SK-N-SH (cell line): ENCODE data around the gene SMKR1. TPM values are rescaled to one million over a fixed set of nuclear protein-coding genes. Genes with fewer than 3 reads are reported as not detected.

ENCODE experiments used
- CTCF ChIA-PET: fragments of 300-600, 350-600 bp; formaldehyde crosslinking; extraction: SDS; loops from one replicate; lab custom pipeline; 2021; lab: Yijun Ruan, JAX
- POLR2A ChIA-PET: fragments of 350-600 bp; sonication (Branson Sonifier 250); formaldehyde crosslinking; extraction: SDS; loops from one replicate; lab custom pipeline; 2020; ENCODE audit warnings: antibody characterized with exemption, inconsistent platforms; lab: Yijun Ruan, JAX
- DNase-seq: peaks from one replicate; pipeline ENCODE4 v3.0.0; 2012
- H2AFZ ChIP-seq: fragments of 200-600 bp; sonication (generic); 2 replicates; pipeline ENCODE4 v1.8.1; 2016; ENCODE audit warnings: antibody characterized with exemption, mild to moderate bottlenecking, low read depth
- H3F3A ChIP-seq: fragments of 200-600 bp; sonication (generic); replicated peaks from 2 replicates; pipeline ENCODE3; 2016; ENCODE audit warnings: antibody characterized with exemption, mild to moderate bottlenecking; ENCODE audit not compliant: insufficient read depth
- H3K27ac ChIP-seq, 2 experiments: fragments of 200-500 bp in 1 of 2; fragments of 200-600 bp in 1 of 2; sonication (Bioruptor generic) in 1 of 2; sonication (generic), shearing (Covaris generic) in 1 of 2; 2 replicates each; pipeline versions ENCODE4 v1.5.1 to v1.6.1; 2014 to 2016; ENCODE audit warnings: low read depth in 2 of 2, inconsistent platforms in 1 of 2, low read length in 1 of 2, mild to moderate bottlenecking in 1 of 2, mixed read lengths in 1 of 2
- H3K27me3 ChIP-seq: fragments of 200-600 bp; sonication (generic), shearing (Covaris generic); 2 replicates; pipeline ENCODE4 v1.6.1; 2016; ENCODE audit warnings: mixed run types; ENCODE audit not compliant: insufficient read depth
- H3K36me3 ChIP-seq, 2 experiments: fragments of 200-500 bp in 1 of 2; fragments of 200-600 bp in 1 of 2; sonication (Bioruptor generic) in 1 of 2; sonication (generic) in 1 of 2; replicated peaks in 1 of 2; 2 replicates each; pipeline versions ENCODE3 to v1.5.1; 2014 to 2016; ENCODE audit warnings: low read length in 1 of 2, mild to moderate bottlenecking in 1 of 2; ENCODE audit not compliant: insufficient read depth in 2 of 2, control insufficient read depth in 1 of 2
- H3K4me1 ChIP-seq, 2 experiments: fragments of 200-500 bp in 1 of 2; fragments of 200-600 bp in 1 of 2; sonication (Bioruptor generic) in 1 of 2; sonication (generic), shearing (Covaris generic) in 1 of 2; 2 replicates each; pipeline versions ENCODE4 v1.5.1 to v1.6.1; 2014 to 2016; ENCODE audit warnings: low read depth in 1 of 2, low read length in 1 of 2, mixed run types in 1 of 2; ENCODE audit not compliant: insufficient read depth in 2 of 2, control insufficient read depth in 1 of 2
- H3K4me2 ChIP-seq: fragments of 200-600 bp; sonication (generic), shearing (Covaris generic); 2 replicates; pipeline ENCODE4 v1.6.1; 2017; ENCODE audit warnings: mixed run types
- H3K4me3 ChIP-seq, 2 experiments: fragments of 200-500 bp in 1 of 2; fragments of 200-600 bp in 1 of 2; sonication (Bioruptor generic) in 1 of 2; sonication (generic), shearing (Covaris generic) in 1 of 2; 2 replicates each; pipeline versions ENCODE4 v1.5.1 to v1.8.1; 2014 to 2016; ENCODE audit warnings: low read depth in 2 of 2, inconsistent platforms in 1 of 2, low read length in 1 of 2, mild to moderate bottlenecking in 1 of 2, mixed read lengths in 1 of 2, moderate library complexity in 1 of 2
- H3K79me2 ChIP-seq: fragments of 200-600 bp; sonication (generic); 2 replicates; pipeline ENCODE4 v1.8.1; 2017; ENCODE audit warnings: mild to moderate bottlenecking; ENCODE audit not compliant: insufficient read depth
- H3K9ac ChIP-seq: fragments of 200-600 bp; sonication (generic); 2 replicates; pipeline ENCODE4 v1.6.1; 2017; ENCODE audit warnings: mixed run types
- H3K9me2 ChIP-seq: fragments of 200-600 bp; sonication (generic); 2 replicates; pipeline ENCODE4 v1.6.1; 2017; ENCODE audit warnings: mixed run types
- H3K9me3 ChIP-seq: fragments of 200-600 bp; sonication (generic); 2 replicates; pipeline ENCODE4 v1.6.1; 2017; ENCODE audit warnings: mixed run types, mild to moderate bottlenecking, moderate library complexity
- H4K20me1 ChIP-seq: fragments of 200-600 bp; sonication (generic); 2 replicates; pipeline ENCODE4 v1.6.1; 2017; ENCODE audit warnings: mild to moderate bottlenecking, mixed run types; ENCODE audit not compliant: insufficient read depth
- CHD2 ChIP-seq: fragments of 150-350 bp; IDR thresholded peaks from 2 replicates; pipeline ENCODE4 v1.6.1; 2018; ENCODE audit warnings: low read length; ENCODE audit not compliant: partially characterized antibody
- EP300 ChIP-seq, 2 experiments: IDR thresholded peaks; 2 replicates each; pipeline versions ENCODE4 v1.4.0 to v1.6.1; 2012; ENCODE audit warnings: borderline replicate concordance in 1 of 2, low read depth in 1 of 2, low read length in 1 of 2
- EZH2phosphoT487 ChIP-seq: fragments of 200-600 bp; sonication (generic); IDR thresholded peaks from 2 replicates; pipeline ENCODE4 v1.6.1; 2017; ENCODE audit warnings: low read depth, mixed run types, mild to moderate bottlenecking, antibody characterized with exemption, moderate library complexity, borderline replicate concordance
- FOXJ3 ChIP-seq: sonication (generic); formaldehyde crosslinking; IDR thresholded peaks from 2 replicates; pipeline ENCODE4 v1.5.1; 2020; ENCODE audit warnings: mild to moderate bottlenecking, missing genetic modification reagents
- JUND ChIP-seq: IDR thresholded peaks from 2 replicates; pipeline ENCODE4 v1.4.0; 2012
- NFIC ChIP-seq: IDR thresholded peaks from 2 replicates; pipeline ENCODE4 v1.4.0; 2012; ENCODE audit warnings: borderline replicate concordance
- NRF1 ChIP-seq: IDR thresholded peaks from 2 replicates; pipeline ENCODE4 v1.6.1; 2012; ENCODE audit warnings: low read depth, mild to moderate bottlenecking, low read length
- POLR2AphosphoS5 ChIP-seq: IDR thresholded peaks from 2 replicates; pipeline ENCODE4 v1.6.1; 2012; ENCODE audit warnings: low read depth, low read length
- RAD21 ChIP-seq: IDR thresholded peaks from 2 replicates; pipeline ENCODE4 v1.6.1; 2012; ENCODE audit warnings: mild to moderate bottlenecking, low read length
- RXRA ChIP-seq: IDR thresholded peaks from 2 replicates; pipeline ENCODE4 v1.4.0; 2012; ENCODE audit warnings: low read depth, mild to moderate bottlenecking, borderline replicate concordance
- SIN3A ChIP-seq: IDR thresholded peaks from 2 replicates; pipeline ENCODE4 v1.6.1; 2012; ENCODE audit warnings: low read depth, mild to moderate bottlenecking, low read length, moderate library complexity, borderline replicate concordance
- SMC3 ChIP-seq: IDR thresholded peaks from 2 replicates; pipeline ENCODE4 v1.6.1; 2012; ENCODE audit warnings: low read depth, low read length, improper control_type of control experiment
- TCF12 ChIP-seq: IDR thresholded peaks from 2 replicates; pipeline ENCODE4 v1.4.0; 2012
- YY1 ChIP-seq: IDR thresholded peaks from 2 replicates; pipeline ENCODE4 v1.4.0; 2012; ENCODE audit warnings: low read depth, mild to moderate bottlenecking
- WGBS: methylation state at CpG from one replicate; pipeline ENCODE4 v1.1.6; 2017; ENCODE audit warnings: low lambda C conversion rate; 5-methylcytosine and 5-hydroxymethylcytosine counted together
- polyA plus RNA-seq, 3 experiments: library from polyadenylated mRNA; depleted of rRNA; stranded (reverse); fragments of >200 nt; gene quantifications; 2 replicates each; pipeline ENCODE4 v1.2.3, GENCODE V29; 2012
- TF ChIP-seq, protein P1 (sequence below): IDR thresholded peaks from 2 replicates; pipeline ENCODE4 v1.4.0; 2012; ENCODE audit warnings: low read depth
- TF ChIP-seq, protein P2 (sequence below): fragments of 150-350 bp; IDR thresholded peaks from 2 replicates; pipeline ENCODE4 v1.6.1; 2016; ENCODE audit warnings: mild to moderate bottlenecking, low read depth, low read length
- TF ChIP-seq, protein P3 (sequence below): IDR thresholded peaks from 2 replicates; pipeline ENCODE4; 2012
- TF ChIP-seq, protein P4 (sequence below): fragments of 200-600 bp; sonication (generic); IDR thresholded peaks from 2 replicates; pipeline ENCODE4 v1.6.1; 2017; ENCODE audit warnings: antibody characterized with exemption, mild to moderate bottlenecking, moderate library complexity

SMKR1 gene
- polyA plus RNA-seq, 1 of the 3 experiments (the other 2 are of a cell fraction), result 8.1 TPM

DNA sequence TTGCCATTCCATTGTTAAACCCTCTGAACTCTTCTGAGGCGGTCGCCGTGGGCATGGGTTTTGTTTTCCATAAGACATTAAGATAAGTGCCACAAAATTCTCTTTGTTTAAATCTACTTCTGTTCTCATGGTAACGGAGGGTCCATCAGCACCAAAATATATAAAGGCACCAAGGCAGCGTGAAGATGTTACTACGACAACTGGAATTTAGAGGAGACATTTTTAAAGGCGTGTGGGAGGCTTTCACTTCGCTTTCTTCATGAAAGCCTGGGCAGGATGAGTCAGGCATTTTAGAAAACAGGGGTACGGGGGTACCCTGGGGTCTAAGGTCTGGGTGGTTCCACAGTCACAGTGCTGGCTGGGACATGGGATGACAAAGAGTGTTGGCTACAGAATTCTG, 34.0 kb downstream of the SMKR1 start:
- Histone ChIP-seq H2AFZ (no peak overlapping the region), H3K4me3 (no peak overlapping the region), H3K27me3 (no peaks in the 10 kb centered on the region), H3K79me2 (no peaks in the 10 kb centered on the region), H3K9ac (no peak overlapping the region), H3F3A (no peaks in the 10 kb centered on the region), H3K36me3 (no peaks in the 10 kb centered on the region), H4K20me1 (no peaks in the 10 kb centered on the region), H3K4me1 (no peaks in the 10 kb centered on the region), H3K27ac (no peak overlapping the region), H3K9me2 (no peaks in the 10 kb centered on the region), H3K9me3 (no peaks in the 10 kb centered on the region), H3K4me2 (no peak overlapping the region)
- CTCF ChIA-PET, result no interaction called here
- POLR2A ChIA-PET, result no interaction called here
- TF ChIP-seq EZH2phosphoT487 (no peak), SIN3A (no peak), RAD21 (no peak), NFIC (no peak), EP300 (IDR thresholded peaks at IDR 0.05; ENCODE audit: borderline replicate concordance in 1 of 2, low read depth in 1 of 2, low read length in 1 of 2) (no peak), TCF12 (no peak), FOXJ3 (CRISPR knock-in tag) (no peak), SMC3 (no peak), YY1 (no peak), RXRA (no peak), JUND (no peak), POLR2AphosphoS5 (no peak), CHD2 (no peak), NRF1 (no peak)
- TF ChIP-seq, protein P1, sequence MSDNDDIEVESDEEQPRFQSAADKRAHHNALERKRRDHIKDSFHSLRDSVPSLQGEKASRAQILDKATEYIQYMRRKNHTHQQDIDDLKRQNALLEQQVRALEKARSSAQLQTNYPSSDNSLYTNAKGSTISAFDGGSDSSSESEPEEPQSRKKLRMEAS, result no peak
- TF ChIP-seq, protein P2, sequence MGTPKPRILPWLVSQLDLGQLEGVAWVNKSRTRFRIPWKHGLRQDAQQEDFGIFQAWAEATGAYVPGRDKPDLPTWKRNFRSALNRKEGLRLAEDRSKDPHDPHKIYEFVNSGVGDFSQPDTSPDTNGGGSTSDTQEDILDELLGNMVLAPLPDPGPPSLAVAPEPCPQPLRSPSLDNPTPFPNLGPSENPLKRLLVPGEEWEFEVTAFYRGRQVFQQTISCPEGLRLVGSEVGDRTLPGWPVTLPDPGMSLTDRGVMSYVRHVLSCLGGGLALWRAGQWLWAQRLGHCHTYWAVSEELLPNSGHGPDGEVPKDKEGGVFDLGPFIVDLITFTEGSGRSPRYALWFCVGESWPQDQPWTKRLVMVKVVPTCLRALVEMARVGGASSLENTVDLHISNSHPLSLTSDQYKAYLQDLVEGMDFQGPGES, result no peak
- TF ChIP-seq, protein P3, sequence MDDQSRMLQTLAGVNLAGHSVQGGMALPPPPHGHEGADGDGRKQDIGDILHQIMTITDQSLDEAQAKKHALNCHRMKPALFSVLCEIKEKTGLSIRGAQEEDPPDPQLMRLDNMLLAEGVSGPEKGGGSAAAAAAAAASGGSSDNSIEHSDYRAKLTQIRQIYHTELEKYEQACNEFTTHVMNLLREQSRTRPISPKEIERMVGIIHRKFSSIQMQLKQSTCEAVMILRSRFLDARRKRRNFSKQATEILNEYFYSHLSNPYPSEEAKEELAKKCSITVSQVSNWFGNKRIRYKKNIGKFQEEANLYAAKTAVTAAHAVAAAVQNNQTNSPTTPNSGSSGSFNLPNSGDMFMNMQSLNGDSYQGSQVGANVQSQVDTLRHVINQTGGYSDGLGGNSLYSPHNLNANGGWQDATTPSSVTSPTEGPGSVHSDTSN, result no peak
- TF ChIP-seq, protein P4, sequence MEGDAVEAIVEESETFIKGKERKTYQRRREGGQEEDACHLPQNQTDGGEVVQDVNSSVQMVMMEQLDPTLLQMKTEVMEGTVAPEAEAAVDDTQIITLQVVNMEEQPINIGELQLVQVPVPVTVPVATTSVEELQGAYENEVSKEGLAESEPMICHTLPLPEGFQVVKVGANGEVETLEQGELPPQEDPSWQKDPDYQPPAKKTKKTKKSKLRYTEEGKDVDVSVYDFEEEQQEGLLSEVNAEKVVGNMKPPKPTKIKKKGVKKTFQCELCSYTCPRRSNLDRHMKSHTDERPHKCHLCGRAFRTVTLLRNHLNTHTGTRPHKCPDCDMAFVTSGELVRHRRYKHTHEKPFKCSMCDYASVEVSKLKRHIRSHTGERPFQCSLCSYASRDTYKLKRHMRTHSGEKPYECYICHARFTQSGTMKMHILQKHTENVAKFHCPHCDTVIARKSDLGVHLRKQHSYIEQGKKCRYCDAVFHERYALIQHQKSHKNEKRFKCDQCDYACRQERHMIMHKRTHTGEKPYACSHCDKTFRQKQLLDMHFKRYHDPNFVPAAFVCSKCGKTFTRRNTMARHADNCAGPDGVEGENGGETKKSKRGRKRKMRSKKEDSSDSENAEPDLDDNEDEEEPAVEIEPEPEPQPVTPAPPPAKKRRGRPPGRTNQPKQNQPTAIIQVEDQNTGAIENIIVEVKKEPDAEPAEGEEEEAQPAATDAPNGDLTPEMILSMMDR, result no peak
- 92% methylated on average over 9 of the region's 9 CpGs for WGBS
- no peak for DNase-seq
